PC-3 (cell line): Measurements from ENCODE around the gene HIBCH.

Experiments
- CTCF ChIP-seq: fragments of 300-600 bp; sonication (generic); conservative IDR thresholded peaks from 2 replicates; pipeline ENCODE4 v1.5.1; 2017; ENCODE audit warnings: antibody characterized with exemption, low read depth, mild to moderate bottlenecking, low read length
- EZH2 ChIP-seq: fragments of 300-600 bp; sonication (generic); IDR thresholded peaks from one replicate; pipeline ENCODE4 v1.6.1; 2017; ENCODE audit warnings: antibody characterized with exemption, mild to moderate bottlenecking, low read length; ENCODE audit not compliant: unreplicated experiment
- EZH2phosphoT487 ChIP-seq: fragments of 300-600 bp; sonication (generic); IDR thresholded peaks from 2 replicates; pipeline ENCODE4 v1.6.1; 2018; ENCODE audit warnings: mild to moderate bottlenecking, antibody characterized with exemption, low read length, borderline replicate concordance

- TF ChIP-seq CTCF (no peak), EZH2phosphoT487 (no peak), EZH2 (no peak)
These were observed 36.5 kb upstream of the HIBCH start for GRCh38 chr2:190355968-190356644.
